NCI-H1417 (cell line): ENCODE results near the gene SLC6A11.
A peak's percentile ranks its signal among the peaks of the same experiment; 100 is the strongest.

ENCODE experiments used
- DNase-seq, 3 experiments: peaks; one replicate each; lab custom pipeline; 2025; lab: John Stamatoyannopoulos, UW

The SLC6A11 gene

DNA sequence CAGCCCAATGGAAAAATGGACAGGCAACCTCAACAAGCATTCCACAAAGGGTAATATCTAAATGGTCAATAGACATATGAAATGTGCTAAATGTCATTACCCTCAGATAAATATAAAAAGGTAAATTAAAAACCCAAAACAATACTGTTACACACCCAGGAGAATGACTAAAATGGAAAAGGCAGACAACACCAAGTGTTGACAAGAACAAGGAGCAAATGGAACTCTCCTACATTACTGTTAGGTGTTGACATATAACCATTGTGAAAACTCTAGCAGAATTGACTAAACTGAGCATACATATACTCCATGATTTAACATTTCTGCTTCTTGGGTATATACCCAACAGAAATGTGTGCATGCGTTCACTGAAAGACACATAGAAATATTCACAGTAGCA, 25.3 kb upstream of the SLC6A11 start:
- no peak for DNase-seq

DNA sequence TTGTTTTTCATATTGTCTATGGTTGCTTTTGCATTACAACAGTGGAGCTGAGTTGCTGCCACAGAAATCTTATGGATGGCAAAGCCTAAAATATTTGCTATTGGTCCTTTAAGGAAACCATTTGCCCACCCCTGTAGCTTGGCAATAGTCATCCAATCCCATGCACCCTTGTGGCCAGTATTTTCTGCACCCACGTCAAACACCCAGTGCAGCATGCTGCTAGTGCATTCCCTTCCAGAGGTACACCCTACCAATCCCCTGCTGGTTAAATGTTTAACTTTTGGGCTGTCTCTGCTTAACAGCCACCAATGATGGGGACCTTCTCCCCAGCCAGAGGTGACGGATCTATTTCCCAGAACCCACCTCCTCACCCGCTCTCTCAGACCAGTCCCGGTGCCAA, 23.8 kb upstream of the SLC6A11 start:
- DNase-seq = no peak

DNA sequence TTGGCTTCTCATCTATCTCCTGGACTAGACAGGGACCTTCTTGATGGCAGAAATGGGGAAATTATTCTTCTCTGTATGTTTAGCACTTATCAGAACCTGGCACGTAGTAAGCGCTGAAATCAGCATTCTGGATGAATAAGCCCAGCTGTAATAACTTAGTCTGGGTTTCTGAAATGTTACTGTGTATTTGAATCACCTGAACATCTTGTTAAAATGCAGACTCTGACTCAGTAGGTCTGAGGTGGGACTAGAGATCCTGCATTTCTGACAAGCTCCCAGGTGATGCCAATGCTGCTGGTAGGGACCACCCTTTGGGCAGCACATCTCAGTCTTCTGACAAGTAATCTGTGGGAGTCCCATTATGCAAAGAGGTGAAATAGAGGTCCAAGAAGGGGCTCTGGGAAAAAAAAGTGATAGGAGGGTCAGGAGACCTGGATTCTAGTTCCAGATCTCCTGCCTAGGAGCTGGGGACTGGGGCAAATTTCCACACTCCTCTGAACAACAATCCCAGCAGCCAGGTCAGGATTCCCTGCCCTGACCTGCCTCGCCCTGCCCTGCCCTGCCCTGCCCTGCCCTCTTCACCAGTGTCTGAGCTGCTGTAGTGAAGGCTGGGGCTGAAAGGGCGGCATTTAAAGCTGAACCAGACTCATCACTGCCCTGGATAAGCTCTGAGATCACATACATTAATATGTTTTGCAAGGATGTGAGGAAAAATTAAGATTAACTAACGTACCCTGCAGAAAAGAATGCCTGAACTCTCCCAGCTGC, 17.2 kb upstream of the SLC6A11 start:
- no peak for DNase-seq

DNA sequence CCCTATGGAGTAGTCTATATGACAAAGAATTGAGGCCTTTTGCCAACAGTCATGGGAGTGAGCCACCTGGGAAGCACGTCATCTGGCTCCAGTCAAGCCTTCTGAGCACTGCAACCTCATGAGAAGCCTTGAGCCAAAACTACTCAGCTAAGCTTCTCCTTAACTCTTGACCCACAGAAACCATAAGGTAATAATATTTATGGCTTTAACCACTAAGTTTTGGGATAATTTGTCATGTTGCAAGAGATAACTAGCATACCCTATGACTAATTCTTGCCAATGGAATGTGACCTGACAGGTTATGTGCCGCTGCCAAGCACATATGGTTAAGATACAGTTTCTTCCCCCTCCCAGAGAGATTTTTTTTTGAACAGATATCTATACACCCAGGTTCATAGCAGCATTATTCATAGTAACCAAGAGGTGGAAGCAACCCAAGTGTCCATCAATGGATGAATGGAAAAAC, 11.8 kb upstream of the SLC6A11 start:
- DNase-seq = no peak

DNA sequence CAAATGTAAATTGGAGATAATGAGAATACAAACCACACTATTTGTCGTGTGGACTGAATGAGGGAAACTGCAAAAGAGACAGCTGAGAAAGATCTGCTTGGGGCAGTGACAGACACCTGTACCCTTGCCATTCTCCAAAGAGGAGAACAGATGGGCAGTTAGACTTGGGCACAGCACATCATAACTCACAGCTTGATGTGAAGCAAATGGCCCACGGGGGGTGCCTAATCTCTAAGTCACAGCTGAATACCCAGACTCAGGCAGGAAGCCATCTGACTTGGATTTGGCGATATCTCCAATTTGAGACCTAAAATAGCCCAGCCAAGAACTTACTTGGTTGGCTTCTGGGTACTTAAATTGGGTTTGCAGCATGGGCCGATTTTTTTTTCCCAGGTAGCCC, 10.0 kb upstream of the SLC6A11 start:
- DNase-seq = no peak

DNA sequence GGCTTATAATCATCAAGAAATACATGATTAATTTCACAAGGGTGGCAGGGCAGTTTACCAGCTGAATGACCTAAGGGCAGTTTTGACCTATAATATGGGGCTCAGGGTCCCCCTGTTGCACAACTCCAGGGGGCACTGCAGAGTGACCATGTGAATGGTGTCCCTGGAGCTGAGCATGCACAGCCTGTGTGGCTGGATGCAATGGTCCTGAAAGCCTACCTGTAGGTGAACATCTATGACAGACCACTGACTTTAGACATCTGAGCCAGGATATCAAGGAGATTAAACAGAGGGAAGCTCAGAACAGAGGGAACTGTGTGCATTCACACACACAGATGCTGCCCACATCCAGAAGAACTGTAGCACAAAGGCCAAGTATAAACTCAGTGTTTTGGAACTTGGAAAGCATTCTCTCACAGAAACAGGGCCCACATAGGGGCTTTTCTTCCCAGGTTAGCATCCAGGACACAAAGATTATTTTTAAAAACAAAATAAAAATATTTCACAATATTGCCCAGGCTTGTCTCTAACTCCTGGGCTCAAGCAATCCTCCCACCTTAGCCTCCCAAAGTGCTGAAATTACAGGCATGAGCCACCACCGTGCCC, 7.8 kb upstream of the SLC6A11 start:
- DNase-seq = no peak

DNA sequence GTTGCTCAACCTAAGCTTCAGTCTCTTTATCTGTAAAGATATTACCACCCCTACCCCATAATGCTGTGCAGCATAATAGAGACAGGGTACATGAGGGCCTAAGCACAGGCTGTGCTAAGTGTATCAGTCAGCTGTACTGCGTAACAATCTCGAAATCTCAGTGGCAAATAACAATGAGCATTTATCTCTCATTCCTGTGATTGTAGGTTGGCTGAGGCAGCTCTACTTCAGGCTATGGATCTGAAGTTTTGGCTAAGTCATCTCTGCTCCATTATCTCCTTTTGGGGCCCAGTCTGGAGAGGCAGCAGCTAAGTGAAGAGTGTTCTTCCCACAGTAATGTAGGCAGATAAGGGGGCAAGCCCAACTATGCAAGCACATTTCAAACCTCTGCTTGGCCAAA, 7.1 kb upstream of the SLC6A11 start:
- DNase-seq = no peak

DNA sequence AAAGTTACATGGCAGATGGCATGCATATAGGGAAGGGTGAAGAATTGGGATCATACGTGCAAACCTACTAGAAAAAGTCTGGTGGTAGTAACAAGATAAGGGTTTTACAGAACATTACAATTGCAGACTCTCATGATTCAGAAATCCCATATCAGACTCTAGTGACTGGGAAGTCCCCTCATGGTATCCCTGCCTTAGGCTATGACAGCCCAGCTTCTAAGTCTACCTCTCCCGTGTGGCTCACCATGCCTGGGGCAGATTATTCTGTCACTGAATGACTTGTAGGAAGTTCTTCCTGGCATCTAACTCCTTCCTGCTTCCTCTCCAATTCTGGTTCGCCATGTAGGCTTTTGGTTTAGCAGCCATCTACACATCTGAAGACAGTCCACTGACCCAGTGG, 5.7 kb upstream of the SLC6A11 start:
- DNase-seq = no peak

DNA sequence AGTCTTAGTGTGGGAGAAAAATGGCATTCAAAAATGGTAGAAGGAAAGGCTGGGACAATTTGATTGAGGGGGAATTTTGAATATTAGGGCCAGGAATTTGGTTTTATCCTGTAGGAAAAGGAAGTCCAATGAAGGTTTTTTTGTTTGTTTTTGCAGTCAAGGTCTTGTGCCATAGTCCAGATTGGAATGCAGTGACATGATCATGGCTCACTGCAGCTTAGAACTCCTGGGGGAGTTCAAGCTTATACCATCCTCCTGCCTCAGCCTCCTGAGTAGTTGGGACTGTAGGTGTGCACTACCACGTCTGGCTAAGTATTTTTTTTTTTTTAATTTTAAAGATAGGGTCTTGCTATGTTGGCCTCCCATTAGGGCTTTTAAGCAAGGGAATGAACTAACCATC, 2.6 kb upstream of the SLC6A11 start:
- DNase-seq = no peak

DNA sequence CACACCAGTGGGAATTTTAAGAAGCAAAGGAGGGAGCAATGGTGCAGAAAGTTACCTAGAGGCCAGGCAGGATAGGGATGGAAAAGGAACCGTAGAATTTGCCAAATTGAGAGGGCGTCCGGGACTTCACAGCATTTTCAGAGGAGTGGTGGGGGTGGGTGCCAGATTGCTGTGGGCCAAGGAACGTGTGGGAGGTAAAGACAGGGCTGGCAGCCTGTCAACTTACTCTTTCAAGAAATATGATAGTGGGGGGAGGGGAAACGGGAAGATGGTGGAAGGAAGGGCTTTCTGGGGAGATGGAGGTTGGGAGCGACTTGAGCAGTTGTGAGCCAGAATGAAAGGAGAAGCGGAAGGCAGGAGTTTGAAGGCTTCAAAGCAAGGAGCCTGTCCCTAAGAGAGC, 1.4 kb upstream of the SLC6A11 start:
- DNase-seq = no peak

DNA sequence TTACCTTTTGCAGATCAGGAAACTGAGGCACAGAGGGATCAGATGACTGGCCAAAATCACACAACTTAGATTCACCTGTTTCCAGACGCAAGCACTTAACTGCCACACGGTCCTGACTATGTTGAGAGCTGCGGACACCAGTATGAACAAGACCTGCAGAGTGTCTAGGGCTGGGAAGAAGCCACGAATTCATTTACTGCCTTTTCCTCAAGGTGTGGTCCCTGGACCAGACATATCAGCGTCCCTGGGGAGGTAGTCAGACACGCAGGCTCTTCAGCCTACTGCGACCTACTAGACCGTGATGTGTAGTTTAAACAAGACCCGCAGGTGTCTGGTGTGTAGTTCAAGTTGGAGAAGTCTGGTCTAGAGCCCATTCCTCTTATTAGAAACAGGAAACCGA, 541 bp upstream of the SLC6A11 start:
- DNase-seq = peak in 1 of 3 experiments; percentile 8

DNA sequence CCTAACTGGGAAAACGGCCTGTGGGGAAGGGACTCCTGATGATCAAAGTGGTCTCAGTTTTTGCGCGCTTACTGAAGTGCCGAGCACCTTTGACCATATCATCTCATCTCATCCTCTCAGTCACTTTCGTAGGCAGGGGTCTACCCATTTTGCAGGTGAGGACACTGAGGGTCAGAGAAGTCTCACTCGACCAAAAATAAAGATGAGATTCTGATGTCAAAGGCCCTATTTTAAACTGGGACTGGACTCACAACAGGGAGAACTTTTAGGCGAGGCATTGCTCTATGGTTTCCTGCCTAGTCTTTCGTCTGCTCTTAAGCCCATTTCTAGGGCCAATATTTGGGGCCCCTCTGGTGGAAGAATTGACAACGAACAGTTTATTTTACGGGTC, 830 bp downstream of the SLC6A11 start:
- DNase-seq = no peak

DNA sequence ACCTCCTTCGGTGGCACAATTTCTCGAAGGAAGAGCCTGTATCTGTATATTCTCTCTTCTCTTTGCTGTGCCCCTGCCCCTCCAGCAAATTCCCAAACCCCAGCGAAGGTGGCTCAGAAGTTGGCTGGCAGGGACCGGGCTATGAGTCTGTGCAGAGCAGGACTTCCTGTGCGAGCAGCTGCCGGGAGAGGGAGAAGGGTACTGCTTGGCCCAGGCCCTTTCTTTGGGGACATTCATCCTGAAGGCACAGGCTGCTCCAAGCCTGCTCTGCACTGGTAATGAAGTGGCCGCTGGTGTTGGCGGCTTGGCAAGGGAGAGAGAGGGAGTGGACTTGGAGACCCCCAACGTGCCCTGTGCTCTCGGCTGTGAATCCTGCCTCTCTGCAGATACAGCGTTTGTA, 1.5 kb downstream of the SLC6A11 start:
- DNase-seq = no peak

DNA sequence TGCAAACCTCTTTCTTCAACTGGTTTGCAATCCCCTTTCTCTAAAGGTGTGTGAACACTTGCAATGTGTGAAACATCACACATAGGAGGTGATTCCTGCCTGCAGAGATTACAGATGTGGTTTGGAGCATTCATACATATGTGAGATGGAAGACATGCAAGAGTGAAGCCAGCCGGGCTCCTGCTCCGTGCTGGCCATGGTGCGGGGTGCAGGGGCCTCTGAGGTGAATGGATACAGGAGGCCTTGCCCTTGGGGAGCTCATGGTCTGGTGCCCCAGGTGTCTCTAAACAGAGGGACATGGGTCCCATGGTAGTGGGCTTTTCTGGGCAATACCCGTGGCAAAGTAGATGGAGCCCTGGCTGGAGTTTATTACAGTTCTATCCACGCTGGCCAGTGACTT, 6.0 kb downstream of the SLC6A11 start:
- DNase-seq = no peak

DNA sequence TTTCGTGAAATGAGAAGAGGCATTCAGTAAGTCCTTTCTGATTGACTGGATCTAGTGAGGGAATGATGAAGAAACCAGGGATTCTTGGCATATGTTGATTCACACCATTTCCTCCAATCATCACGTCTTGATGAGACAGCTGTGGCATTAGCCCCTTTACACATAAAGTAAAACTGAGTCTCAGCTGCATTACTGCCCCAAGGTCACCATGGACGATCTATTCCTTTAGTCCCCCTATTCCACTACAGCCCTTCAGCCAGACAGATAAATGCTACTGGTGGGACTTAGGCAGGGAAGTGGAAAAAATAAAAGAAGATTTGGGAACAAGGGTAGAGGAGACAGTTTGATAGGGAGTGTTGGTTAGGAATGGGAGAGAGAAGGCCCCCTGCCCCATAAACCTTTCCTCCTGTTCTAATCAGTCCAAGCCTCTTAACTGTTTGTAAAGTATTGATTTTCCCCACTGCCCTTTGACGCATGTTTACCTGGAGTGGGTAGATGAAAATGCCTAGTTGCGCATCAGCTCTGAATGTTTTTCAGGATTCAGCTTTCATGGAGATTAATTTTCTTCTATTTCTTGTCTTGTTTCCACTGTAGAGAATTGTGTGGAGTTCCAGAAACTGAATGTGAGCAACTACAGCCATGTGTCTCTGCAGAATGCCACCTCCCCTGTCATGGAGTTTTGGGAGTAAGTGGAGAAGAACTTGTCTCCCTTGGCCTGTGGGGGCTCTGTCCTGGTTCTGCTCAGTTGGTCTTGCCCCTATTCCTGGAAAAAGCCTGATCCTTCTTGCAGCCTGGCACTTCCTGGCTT, 6.9 kb downstream of the SLC6A11 start:
- no peak for DNase-seq

DNA sequence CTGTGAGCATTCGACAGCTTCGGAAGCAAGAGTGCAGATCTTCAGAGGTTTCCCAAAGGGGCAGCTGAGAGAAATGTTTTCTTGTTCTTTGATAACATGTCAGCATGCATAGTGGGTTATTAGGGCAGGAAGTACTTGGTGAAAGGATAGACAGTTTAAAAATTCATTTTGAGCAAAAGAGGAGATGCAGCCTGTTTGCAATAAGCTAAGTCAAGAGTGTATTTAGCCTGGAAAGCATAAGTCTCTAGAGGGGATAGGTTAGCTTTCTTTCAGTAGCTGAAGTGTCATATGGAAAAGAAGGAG, 7.4 kb downstream of the SLC6A11 start:
- DNase-seq = no peak

DNA sequence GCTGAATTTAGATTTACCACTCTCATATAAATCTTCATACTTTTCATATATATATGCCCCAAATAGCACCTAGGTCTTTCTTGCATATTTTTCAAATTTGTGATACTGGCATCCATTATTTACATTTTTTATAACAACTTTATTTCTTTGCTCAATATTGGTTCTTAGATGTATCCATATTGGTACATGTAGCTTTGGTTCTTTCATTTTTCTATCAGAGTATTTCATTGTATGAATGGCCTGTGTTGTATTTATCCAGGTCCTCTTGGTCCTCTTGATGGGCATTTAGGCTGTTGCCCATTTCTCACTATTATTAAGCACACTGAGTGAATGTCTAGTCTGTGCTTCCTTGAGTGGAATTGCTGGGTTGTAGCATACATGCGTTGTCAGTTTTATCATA, 8.4 kb downstream of the SLC6A11 start:
- DNase-seq = no peak

DNA sequence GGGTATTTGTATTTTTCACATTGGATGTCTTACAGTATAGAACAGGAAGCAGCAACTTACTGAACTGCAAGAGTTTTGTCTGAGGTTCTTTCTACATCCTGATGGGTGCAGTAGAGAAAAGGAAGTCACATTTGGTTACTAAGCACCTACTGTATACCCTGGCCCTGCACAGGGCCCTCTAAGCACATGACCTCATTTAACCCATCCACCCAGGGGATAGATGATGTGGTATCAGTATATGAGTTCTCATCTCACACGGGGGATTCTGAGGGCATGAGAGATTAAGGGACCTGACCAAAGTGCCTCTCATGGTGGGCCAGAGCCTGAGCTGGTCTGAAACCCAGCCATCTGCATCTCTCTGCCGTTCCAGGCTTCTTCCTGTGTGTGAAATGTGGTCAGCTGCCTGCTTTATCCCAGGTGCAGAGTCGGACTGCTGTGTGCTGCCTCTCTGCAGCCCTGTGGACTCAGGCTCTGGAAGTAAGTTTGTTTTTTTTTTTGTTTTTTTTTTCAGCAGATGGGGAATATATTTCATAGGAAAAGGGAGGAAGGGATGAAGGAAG, 17.9 kb downstream of the SLC6A11 start:
- DNase-seq = no peak

DNA sequence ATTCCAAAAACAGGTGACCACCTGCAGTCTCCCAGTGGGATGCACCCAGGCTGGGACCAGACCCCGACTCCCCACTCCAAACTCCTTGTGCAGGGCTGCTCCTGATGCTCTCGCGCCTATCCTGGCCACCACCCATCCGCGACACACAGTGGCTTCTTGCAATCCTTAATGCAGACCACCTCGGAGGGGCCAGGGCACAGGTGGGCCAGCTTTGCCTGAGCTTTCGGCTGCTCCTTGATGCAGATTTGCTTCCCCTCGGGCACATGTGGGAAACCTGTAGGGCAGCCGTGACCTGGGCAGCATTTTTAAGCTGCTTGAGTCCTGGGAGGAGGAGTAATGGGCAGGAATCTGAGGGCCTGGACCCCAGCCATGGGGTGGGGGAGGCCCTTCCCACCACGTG, 18.9 kb downstream of the SLC6A11 start:
- no peak for DNase-seq

DNA sequence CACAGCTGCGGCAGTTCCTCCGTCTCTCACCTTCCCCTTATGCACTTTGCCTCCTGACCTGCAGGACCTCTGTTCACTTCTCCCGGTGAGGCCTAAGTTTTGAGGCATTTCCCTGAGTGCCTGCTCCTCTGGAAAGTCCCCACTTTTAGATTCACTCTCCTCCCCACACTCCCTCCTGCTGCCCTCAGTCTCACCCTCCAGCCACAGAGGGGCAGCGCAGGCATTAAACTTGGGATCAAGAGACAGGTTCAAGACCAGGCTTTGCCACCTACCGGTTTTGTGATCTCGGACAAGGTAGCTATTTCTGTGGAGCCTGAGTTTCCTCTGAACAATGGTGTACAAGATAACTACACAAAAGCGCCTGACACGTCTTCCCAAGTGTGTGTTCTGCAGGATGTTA, 19.4 kb downstream of the SLC6A11 start:
- no peak for DNase-seq

DNA sequence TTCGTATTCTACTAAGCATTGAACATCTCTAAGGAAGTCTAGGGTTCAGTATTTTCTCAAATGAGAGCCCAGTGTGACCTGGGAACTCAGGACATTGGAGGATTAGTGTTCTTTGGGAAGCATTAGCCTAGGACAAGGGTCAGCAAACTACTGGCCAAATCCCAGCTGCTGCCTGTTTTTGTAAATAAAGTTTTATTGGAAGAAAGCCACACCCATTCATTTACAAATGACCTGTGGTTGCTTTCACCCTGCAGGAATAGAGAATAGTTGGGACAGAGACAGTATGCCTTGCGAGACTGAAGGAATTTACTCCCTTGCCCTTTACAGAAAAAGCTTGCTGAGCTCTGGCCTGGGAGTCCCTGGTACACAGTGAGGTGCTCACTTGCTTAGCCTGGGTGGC, 20.6 kb downstream of the SLC6A11 start:
- DNase-seq = no peak

DNA sequence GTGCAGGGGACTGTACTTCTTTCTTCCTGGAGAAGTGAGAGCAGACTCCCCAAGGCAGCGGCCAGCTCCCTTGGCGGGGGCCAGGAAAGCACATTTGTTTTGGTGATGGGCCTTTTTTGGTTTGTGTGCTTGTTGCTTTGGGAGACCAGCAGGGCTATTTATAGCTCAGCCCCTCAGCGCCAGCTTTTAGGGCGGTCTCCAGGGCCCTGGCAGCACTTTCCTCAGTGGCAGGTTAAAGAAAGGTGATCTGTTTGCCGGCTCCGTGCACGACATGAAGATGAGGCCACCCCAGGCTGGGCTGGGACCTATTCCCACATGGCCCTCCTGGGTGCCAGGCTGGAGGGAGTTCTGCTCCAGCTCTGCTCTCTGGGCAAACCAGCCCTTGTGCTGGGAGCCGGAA, 21.8 kb downstream of the SLC6A11 start:
- no peak for DNase-seq

DNA sequence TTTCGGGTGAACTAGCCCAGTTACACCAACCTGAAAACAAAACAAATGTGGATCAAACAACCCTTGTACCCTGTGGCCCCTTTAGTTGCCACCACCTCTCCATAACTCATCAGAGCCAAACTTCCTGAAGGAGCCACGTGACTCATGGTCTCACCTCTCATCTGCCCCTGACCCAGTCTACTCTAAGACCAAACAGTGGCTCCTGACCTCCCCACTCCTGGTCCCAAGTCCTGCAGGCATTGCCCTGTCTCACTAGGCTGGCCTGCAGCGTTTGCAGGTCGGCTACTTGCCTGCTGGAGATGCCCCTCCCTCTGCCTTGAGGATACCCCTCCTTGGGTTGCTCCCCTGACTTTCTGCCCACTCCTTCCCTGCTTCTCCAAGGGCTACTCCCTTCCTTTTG, 23.1 kb downstream of the SLC6A11 start:
- no peak for DNase-seq
